Measurements from ENCODE around the gene VARS2.

The VARS2 gene

DNA sequence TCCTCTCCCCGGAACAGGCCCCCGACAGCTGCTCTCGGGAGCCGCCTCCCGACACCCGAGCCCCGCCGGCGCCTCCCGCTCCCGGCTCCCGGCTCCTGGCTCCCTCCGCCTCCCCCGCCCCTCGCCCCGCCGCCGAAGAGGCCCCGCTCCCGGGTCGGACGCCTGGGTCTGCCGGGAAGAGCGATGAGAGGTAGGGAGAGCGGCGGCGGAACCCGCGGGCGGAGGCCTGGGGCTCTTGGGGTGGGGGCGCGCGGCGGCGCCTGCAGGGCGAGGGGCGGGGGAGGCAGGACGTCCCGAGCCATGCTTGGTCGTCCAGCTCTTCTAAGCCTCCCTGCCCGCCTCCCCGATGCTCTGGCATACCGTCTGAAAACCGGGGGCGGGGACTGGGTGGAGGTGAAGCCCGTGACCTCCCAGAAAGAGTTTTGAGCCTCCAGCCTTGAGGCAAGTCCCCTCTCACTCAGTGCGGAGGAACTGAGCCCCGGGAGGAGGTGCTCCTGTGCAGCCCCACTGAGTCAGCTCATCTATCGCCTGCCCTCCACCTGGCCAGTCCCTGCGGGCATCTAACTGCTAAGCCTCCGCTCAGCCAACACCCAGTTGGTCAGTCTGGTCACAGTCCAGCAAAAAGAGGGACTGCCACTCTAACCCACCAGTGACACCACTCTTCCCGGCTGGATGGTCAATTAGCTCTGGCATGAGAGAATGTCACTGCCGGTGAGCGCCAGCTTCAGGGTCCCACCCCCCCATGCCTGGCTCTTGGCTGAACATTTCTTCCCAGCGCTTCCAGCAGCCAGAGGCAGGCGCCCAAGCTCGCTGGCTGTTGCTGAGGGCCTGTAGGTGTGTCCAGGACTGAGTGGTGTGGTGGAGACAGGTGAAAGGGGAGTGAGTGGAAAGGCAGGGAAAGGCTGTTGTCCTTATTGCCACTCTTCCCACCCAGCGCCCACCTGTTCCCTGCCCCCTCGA is 29.2 kb upstream of the VARS2 start:
- no peak for DNase-seq

DNA sequence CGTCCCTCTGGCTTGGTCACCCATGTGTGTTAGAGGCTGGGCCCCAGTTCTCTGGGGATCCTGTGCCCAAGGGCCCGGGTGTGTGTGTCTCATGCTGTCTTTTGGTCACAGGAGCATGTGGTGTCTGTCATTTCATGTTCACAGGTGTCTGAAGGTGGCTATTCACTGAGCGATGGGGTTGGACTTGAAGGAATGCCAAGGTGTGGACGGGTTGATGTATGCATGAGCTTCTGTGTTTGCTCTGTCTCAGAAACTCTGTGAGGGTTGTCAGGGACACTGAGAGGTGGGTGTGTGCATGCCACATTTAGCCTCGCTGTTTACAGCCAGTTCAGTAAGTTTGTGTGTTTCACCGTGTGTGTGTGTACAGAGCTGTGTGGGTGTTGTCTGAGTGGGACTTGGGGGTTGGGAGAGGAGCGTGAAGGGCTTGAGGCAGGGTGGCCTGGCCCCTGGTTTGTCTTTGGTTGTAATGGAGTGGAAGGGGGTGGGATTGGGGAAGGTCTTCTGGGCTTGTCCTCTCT is 28.5 kb upstream of the VARS2 start:
- DNase-seq, result no peak

DNA sequence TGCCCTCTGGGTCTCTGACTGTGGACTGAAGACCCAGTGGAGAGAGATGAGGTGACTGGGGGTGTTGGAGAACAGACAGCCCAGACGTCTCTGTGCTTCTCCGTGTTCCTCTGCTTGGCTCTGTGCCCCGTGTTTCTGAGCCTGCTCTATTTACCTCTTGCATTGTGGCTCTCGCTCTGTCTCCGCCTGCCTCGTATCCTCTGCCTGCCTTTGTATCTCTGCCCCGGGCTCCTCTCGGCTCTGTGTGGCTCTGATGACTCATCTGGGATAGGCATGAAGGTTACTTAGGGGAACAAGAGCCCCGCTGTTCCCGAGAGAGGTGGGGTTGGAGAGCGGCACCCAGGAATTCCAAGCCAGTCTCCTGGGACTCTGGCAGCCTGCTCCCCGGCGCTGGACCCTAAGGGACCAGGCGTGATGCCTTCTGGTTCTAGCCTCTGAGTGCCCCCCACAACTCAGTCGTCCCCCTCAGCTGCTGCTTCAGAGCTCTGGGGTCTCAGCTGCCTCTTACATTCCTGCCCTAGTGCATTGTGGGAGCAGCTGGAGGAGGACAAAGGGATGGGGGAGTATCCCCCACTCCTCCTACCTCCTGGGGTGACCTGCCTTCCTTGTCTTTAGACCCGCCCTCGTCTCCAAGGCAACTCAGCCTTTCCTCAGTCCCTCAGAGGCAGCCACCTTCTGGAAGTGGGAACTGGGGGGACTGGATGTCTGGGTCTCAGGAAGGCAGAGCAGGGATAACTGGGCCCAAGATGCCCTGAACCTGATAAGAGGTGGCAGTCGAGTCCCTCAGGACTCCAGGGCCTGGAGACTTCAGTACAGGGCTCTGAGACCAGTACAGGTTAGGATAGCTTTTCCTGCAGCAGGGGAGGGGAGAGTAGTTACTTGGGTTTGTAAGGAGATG is 27.8 kb upstream of the VARS2 start:
- DNase-seq, result no peak

DNA sequence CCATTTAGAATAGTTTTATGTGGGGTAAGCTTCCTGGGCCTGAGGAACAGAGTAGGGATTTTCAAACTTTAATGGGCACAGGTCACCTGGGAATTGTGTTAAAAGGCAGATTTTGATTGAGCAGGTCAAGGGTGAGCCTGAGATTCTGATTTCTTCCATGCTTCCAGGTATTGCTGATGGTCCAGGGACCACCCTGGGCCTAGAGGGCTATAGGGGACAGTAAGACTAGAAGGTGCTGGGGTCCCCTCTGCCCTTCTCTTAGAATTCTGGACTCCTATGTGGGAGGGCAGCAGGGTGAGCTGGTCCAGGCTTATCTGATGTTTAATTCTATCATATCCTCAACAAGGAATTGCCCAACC is 27.2 kb upstream of the VARS2 start:
- DNase-seq, result no peak

DNA sequence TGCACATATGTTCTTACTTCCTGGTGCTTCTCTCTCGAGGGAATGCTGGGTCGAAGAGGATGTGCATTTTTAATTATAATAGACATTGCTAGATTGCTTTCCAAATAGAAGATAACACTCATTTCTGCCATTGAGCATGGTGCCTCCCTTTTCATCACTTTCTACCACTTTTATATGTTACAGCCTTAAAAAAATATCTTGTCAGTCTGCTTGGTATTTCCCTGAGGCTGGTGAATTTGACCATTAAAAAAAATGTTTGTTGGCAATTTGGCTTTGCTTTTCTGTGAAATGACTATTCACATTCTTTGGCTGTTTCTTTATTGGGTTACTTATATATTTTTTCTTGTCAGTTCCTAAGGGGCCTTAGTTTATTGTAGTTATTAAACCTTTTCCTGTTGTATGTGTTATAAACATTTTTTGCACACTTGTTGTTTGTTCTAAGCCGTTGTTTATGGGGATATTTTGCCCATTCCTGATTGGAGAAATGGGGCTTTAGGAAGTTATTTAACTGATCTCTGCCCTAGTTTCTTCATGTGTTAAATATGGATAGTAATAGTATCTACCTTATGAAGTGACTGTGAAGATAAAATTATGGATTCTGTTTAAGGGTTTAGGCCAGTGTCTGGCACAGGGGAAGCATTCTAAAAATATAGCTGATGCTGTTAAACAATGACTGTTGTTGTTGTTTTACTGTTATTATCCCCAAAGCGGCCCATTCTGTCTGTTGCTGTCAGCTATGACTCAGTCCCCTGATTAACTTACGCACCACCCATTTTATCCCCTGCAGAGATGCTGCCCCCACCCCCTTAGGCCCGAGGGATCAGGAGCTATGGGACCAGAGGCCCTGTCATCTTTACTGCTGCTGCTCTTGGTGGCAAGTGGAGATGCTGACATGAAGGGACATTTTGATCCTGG is 25.9 kb upstream of the VARS2 start:
- no peak for DNase-seq

DNA sequence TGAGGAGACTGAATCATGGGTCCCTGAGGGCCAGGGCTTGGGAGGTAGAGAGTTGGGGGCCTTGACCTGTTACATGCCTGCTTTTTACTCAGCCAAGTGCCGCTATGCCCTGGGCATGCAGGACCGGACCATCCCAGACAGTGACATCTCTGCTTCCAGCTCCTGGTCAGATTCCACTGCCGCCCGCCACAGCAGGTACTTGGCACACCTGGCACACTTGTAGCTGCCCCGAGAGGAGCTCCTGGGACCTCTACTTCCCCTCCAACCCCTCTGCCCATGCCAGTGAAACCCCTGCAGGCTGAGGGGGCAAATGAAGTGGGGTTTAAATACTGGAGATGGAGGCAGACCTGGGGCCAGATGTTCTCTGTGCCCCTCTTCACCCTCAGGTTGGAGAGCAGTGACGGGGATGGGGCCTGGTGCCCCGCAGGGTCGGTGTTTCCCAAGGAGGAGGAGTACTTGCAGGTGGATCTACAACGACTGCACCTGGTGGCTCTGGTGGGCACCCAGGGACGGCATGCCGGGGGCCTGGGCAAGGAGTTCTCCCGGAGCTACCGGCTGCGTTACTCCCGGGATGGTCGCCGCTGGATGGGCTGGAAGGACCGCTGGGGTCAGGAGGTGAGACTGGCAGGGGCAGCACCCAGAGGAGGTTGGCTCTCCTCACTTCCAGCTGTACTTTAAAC is 25.1 kb upstream of the VARS2 start:
- no peak for DNase-seq

DNA sequence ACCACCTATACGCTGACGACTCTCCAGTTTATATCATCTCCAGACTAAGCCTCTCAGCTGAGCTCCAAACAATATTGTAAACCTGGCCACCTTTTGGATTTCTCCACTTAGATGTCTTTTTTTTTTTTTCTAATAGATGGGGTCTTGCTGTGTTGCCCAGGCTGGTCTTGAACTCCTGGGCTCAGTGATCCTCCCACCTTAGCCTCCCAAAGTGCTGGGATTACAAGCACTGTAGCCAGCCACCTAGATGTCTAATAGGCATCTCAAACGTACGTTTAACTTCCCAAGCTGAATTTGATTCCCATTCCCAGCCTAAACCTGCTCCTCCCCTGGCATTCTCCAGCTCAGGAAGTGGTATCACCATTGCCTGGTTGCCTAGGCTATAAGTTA is 24.5 kb upstream of the VARS2 start:
- DNase-seq, result no peak

DNA sequence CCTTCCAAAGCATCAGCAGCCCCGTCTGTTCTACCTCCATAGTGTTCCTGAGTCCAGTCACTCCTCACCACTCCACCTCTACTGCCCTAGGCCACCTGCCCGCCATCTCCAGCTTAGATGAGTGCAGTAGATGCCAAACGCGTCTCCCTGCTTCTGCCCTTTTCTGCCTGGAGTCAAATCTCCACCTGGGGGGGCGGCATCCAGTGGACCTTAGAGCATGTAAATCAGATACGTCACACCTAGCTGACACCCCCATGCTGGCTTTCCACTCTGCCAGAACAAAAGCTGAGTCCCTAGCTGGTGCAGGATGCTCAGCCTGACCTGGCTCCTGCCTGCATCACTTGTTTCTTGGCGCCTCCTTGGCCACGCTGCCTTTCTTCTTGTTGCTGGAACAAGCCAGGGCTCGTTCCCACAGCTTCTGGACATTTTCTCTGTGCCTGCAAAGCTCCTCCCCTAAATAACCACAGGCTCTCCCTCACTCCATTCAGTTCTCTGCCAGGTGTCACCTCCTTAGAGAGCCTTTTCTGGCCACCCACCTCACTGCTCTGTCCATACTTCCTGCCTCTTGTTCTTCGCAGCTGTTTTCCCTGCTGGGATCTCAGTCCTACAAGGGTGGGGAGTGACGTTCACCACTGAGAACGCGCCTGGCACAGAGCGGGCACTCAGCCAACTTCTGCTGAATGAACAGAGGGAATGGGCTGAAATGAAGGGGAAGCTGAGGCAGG is 24.0 kb upstream of the VARS2 start:
- DNase-seq, result no peak

DNA sequence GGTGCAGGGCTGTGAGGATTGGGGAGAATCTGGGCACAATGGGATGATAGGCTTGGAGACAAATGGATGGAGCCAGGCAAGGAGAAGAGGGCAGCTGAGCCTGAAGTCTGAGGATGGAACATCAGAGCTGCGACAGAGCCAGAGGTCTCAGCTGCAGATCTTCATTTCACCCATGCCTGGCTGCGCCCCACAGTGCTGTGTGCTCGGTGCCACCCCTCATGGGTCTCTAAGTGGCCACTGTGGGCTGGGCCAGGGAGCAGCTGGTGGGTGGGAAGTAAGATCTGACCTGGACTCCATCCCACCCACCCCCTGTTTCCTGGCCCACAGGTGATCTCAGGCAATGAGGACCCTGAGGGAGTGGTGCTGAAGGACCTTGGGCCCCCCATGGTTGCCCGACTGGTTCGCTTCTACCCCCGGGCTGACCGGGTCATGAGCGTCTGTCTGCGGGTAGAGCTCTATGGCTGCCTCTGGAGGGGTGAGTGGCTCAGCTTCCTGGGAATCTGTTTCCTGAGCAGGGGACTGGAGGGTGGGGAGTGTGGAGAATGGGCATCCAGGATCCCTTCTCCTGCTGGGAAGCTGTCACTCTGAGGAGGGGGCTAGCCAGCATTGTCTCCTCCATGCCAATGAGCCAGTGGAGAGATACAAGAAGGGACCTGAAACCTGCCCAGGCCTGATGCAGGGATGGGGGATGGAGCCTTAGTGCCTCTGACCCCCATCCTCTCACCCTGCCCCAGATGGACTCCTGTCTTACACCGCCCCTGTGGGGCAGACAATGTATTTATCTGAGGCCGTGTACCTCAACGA is 23.2 kb upstream of the VARS2 start:
- no peak for DNase-seq

DNA sequence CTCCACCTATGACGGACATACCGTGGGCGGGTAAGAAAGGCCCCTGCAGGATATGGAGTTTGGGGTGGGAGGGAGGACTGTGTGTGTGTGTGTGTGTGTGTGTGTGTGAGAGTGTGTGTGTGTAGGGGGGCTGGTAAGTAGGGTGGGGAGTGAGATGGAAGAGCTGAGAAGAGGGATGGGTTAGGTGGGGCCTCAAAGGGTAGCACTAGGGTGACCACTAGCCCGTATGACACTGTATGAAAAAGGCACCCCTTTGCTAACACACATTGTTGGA is 22.7 kb upstream of the VARS2 start:
- DNase-seq, result no peak

DNA sequence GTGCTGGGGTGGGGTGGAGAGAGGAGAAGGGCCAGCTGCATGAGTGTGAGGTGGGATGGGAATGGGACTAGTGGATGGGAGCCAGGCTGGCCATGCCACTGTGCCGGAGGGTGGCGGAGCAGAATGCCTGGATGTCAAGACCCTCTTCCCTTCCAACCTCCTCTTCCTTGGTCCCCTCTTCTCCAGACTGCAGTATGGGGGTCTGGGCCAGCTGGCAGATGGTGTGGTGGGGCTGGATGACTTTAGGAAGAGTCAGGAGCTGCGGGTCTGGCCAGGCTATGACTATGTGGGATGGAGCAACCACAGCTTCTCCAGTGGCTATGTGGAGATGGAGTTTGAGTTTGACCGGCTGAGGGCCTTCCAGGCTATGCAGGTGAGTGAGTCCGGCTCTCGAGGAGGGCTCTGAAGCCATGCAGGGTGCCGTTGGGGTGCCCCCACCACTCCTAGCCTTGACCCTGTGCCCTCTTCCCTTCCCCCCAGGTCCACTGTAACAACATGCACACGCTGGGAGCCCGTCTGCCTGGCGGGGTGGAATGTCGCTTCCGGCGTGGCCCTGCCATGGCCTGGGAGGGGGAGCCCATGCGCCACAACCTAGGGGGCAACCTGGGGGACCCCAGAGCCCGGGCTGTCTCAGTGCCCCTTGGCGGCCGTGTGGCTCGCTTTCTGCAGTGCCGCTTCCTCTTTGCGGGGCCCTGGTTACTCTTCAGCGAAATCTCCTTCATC is 22.1 kb upstream of the VARS2 start:
- no peak for DNase-seq

DNA sequence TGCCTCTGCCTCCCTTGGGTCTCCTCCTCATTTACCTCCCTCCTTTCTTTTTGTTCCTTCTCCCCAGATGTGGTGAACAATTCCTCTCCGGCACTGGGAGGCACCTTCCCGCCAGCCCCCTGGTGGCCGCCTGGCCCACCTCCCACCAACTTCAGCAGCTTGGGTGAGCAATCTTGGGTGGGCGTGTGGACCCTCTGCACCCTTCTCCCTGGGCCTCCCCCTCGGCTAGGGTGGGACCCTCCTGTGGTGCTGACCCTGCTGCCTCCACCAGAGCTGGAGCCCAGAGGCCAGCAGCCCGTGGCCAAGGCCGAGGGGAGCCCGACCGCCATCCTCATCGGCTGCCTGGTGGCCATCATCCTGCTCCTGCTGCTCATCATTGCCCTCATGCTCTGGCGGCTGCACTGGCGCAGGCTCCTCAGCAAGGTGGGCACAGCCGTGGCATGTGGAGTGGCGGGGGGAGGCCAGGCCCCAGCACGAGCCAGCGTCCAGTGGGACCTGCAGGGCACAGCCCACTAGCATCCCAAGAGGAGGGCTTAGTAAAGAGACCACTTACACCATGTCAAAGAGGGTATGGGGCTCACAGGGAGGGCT is 20.9 kb upstream of the VARS2 start:
- no peak for DNase-seq

DNA sequence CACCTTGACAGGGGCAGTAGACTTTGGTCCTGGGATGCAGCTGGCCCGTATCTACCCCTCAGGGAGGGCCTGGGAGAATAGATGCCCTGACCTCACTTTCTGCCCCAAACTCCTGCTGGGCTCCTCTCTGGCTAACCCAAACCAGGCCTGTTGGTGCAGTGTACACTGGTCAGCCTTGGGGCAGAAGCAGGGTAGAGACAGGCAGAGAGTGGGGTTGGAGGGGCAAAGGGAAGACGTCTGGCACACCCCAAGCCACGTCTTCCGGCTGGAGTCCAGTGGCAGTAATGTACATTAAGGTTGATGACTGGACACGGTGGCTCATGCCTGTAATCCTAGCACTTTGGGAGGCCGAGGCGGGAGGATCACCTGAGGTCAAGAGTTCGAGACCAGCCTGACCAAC is 20.4 kb upstream of the VARS2 start:
- no peak for DNase-seq

DNA sequence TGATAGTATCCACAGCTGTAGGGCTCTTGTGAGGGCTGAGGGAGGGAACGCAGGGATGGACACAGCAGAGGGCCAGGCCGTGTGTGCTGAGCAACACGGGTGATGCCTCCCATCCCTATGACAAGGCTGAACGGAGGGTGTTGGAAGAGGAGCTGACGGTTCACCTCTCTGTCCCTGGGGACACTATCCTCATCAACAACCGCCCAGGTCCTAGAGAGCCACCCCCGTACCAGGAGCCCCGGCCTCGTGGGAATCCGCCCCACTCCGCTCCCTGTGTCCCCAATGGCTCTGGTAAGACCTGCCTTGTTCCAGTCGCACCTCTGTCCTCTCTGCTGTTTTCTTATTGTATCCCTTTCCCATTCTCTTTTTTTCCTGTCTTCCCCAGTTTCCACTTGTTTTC is 19.7 kb upstream of the VARS2 start:
- DNase-seq, result no peak

DNA sequence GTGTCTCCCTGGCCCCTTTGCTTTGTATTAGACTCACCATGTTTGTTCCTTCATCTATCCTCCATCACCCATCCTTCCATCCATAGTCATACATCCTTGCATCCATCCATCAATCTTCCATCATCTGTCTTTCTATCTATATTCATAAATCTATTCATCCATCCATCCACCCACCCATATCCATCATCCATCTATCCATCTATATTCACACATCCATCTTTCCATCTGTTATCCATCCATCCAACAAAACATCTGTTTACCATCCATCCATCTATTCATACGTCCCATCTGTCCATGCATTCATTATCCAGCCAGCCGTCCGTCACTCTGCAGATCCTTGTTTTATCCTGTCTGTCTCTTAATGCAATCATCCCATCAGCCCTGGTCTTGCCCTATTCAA is 19.1 kb upstream of the VARS2 start:
- DNase-seq, result no peak

DNA sequence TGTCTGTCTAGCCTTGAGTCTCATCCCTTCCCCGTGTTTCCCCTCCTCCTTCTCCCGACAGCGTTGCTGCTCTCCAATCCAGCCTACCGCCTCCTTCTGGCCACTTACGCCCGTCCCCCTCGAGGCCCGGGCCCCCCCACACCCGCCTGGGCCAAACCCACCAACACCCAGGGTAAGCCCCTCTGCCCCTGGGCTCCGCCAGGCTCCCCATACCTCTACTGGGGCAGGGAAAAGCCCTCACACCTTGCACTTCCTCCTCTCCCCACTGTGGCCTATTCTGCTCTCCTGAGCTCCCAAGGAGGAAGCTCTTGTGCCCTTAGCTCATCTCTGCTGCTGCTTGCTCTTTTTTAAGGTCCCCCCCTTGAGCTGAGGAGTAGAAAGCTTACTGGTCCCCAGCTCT is 18.7 kb upstream of the VARS2 start:
- DNase-seq, result no peak

DNA sequence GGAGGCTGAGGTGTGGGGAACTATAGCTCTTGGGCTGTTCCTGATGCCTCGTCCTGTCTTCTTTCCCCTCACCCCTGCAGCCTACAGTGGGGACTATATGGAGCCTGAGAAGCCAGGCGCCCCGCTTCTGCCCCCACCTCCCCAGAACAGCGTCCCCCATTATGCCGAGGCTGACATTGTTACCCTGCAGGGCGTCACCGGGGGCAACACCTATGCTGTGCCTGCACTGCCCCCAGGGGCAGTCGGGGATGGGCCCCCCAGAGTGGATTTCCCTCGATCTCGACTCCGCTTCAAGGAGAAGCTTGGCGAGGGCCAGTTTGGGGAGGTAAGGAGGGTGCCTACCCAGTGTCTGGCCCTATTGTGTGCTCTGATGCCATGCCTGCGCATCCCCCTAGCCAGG is 17.5 kb upstream of the VARS2 start:
- DNase-seq, result no peak

DNA sequence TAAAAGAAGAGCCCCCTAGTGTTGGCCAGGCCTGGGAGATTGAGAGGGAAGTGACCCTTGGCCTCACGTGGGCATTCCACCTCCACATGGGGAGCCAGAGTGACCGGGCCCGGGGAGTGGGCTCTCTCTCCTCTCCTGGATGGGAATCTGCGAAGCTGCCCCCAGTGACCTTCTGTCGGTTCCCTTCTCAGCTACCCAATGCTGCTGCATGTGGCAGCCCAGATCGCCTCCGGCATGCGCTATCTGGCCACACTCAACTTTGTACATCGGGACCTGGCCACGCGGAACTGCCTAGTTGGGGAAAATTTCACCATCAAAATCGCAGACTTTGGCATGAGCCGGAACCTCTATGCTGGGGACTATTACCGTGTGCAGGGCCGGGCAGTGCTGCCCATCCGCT is 16.2 kb upstream of the VARS2 start:
- DNase-seq, result no peak

DNA sequence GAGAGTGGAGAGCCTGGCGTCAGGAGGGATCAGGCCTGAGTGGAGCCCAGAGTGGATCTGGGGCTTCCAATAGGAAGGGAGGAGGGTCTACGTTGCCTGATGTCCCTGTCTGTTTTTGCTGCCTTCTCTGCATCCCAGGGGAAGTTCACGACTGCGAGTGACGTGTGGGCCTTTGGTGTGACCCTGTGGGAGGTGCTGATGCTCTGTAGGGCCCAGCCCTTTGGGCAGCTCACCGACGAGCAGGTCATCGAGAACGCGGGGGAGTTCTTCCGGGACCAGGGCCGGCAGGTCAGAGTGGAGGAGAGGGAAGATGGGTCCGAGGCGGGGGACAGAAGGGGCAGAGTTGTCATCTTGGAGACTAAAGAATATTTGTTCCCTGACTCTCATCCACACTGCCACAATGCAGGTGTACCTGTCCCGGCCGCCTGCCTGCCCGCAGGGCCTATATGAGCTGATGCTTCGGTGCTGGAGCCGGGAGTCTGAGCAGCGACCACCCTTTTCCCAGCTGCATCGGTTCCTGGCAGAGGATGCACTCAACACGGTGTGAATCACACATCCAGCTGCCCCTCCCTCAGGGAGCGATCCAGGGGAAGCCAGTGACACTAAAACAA is 15.2 kb upstream of the VARS2 start:
- DNase-seq, result no peak

Data from NCI-H524 treated with DMSO at 0.1 percent for 48 hours (cell line).